Measurements from ENCODE around the gene NAGS.

GRCh38 chr17:44005527-44006271, 1.3 kb downstream of the NAGS start:
- no peak for TF ChIP-seq CTCF (tag by site-specific recombination; IDR thresholded peaks at IDR 0.05)
- no peak for TF ChIP-seq ZNF768 (tag by site-specific recombination; IDR thresholded peaks at IDR 0.05)
- no peak for TF ChIP-seq ZNF133 (tag by site-specific recombination; IDR thresholded peaks at IDR 0.05)
- no peak for TF ChIP-seq GLI2 (tag by site-specific recombination; IDR thresholded peaks at IDR 0.05; ENCODE audit: borderline replicate concordance, low read depth)
- no peak for TF ChIP-seq ZNF302 (tag by site-specific recombination; IDR thresholded peaks at IDR 0.05; ENCODE audit: low read depth)
- no peak for TF ChIP-seq ZNF335 (tag by site-specific recombination; conservative IDR thresholded peaks at IDR 0.05)
- no peak for TF ChIP-seq EGR2 (tag by site-specific recombination; IDR thresholded peaks at IDR 0.05; ENCODE audit: low read depth)
- TF ChIP-seq ZNF112 (tag by site-specific recombination; IDR thresholded peaks at IDR 0.05), result no peak
- TF ChIP-seq ZNF311 (tag by site-specific recombination; IDR thresholded peaks at IDR 0.05; ENCODE audit: borderline replicate concordance), result no peak
- no peak for TF ChIP-seq ZXDB (tag by site-specific recombination; IDR thresholded peaks at IDR 0.05)
- no peak for TF ChIP-seq SALL2 (tag by site-specific recombination; IDR thresholded peaks at IDR 0.05; ENCODE audit: borderline replicate concordance)
- no peak for TF ChIP-seq GLIS2 (tag by site-specific recombination; IDR thresholded peaks at IDR 0.05)
- no peak for TF ChIP-seq ZNF704 (tag by site-specific recombination; IDR thresholded peaks at IDR 0.05)
- no peak for TF ChIP-seq ZNF184 (tag by site-specific recombination; IDR thresholded peaks at IDR 0.05)

All from HEK293 (cell line).